Measurements from ENCODE around the gene KCNMB1. TPM values are rescaled to one million over a fixed set of nuclear protein-coding genes. Genes with fewer than 3 reads are reported as not detected.

Gene KCNMB1
- total RNA-seq, 1 donor from 2014 or later, result not detected

- no peaks in the 10 kb centered on the region for H3K4me1 Mint-ChIP-seq
- no peak overlapping the region for H3K4me3 Mint-ChIP-seq
- peaks cover 3% of the 10 kb centered on the region for H3K36me3 Mint-ChIP-seq (ENCODE audit: low read depth)
- no peak overlapping the region for H3K27ac Mint-ChIP-seq (ENCODE audit: unreplicated experiment)
- H3K27me3 Mint-ChIP-seq (ENCODE audit: low read depth), result peaks cover 10% of the 10 kb centered on the region
- DNase-seq (ENCODE audit: low read depth, low spot score), result no peak
- TF ChIP-seq, protein P1, sequence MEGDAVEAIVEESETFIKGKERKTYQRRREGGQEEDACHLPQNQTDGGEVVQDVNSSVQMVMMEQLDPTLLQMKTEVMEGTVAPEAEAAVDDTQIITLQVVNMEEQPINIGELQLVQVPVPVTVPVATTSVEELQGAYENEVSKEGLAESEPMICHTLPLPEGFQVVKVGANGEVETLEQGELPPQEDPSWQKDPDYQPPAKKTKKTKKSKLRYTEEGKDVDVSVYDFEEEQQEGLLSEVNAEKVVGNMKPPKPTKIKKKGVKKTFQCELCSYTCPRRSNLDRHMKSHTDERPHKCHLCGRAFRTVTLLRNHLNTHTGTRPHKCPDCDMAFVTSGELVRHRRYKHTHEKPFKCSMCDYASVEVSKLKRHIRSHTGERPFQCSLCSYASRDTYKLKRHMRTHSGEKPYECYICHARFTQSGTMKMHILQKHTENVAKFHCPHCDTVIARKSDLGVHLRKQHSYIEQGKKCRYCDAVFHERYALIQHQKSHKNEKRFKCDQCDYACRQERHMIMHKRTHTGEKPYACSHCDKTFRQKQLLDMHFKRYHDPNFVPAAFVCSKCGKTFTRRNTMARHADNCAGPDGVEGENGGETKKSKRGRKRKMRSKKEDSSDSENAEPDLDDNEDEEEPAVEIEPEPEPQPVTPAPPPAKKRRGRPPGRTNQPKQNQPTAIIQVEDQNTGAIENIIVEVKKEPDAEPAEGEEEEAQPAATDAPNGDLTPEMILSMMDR (conservative IDR thresholded peaks at IDR 0.05), result no peak
- H3K9me3 Mint-ChIP-seq, result peaks cover 13% of the 10 kb centered on the region
Observed at GRCh38 chr5:170345971-170346370, 43.2 kb downstream of the KCNMB1 start.

DNA sequence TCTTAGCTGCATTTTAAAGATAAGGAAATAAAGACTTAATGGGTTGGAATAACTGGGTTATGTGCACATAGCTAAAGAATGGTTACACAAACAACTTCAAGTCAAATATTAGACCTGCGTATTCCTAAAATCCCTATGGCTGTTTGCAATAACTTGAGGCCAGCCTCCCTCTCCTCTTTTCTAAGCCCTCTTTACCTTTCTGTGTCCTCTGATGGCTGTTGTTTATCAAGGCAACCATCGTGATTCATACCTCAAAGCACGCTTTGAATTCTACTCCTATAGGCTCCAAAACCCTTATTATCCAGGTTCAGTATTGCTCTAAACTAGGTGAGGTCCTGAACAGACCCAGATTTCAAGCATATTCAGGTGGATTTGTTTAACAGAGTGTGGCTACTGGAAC, 46.0 kb downstream of the KCNMB1 start:
- Mint-ChIP-seq H3K4me3 (no peak overlapping the region), H3K36me3 (ENCODE audit: low read depth) (peaks cover 3% of the 10 kb centered on the region), H3K27ac (ENCODE audit: unreplicated experiment) (no peak overlapping the region), H3K4me1 (peaks cover 5% of the 10 kb centered on the region), H3K9me3 (peaks cover 13% of the 10 kb centered on the region), H3K27me3 (ENCODE audit: low read depth) (no peaks in the 10 kb centered on the region)
- TF ChIP-seq, protein P1 (conservative IDR thresholded peaks at IDR 0.05), result no peak
- DNase-seq (ENCODE audit: low read depth, low spot score), result no peak

- TF ChIP-seq, protein P1 (conservative IDR thresholded peaks at IDR 0.05), result no peak
- Mint-ChIP-seq H3K36me3 (ENCODE audit: low read depth) (peaks cover 3% of the 10 kb centered on the region), H3K4me1 (peaks cover 5% of the 10 kb centered on the region), H3K27me3 (ENCODE audit: low read depth) (no peaks in the 10 kb centered on the region), H3K9me3 (peaks cover 13% of the 10 kb centered on the region), H3K4me3 (no peak overlapping the region), H3K27ac (ENCODE audit: unreplicated experiment) (no peak overlapping the region)
- DNase-seq (ENCODE audit: low read depth, low spot score), result no peak
Observed at GRCh38 chr5:170342153-170342725, 46.9 kb downstream of the KCNMB1 start.

GRCh38 chr5:170341545-170341944, 47.6 kb downstream of the KCNMB1 start:
- Mint-ChIP-seq H3K9me3 (peaks cover 13% of the 10 kb centered on the region), H3K27ac (ENCODE audit: unreplicated experiment) (no peak overlapping the region), H3K36me3 (ENCODE audit: low read depth) (peaks cover 3% of the 10 kb centered on the region), H3K27me3 (ENCODE audit: low read depth) (no peaks in the 10 kb centered on the region), H3K4me3 (no peak overlapping the region), H3K4me1 (peaks cover 5% of the 10 kb centered on the region)
- TF ChIP-seq, protein P1 (conservative IDR thresholded peaks at IDR 0.05), result no peak
- no peak for DNase-seq (ENCODE audit: low read depth, low spot score)

GRCh38 chr5:170339780-170340167, 49.4 kb downstream of the KCNMB1 start:
- no peak for DNase-seq (ENCODE audit: low read depth, low spot score)
- no peak overlapping the region for H3K27ac Mint-ChIP-seq (ENCODE audit: unreplicated experiment)
- H3K4me1 Mint-ChIP-seq, result peaks cover 7% of the 10 kb centered on the region
- no peak overlapping the region for H3K4me3 Mint-ChIP-seq
- H3K36me3 Mint-ChIP-seq (ENCODE audit: low read depth), result peaks cover 3% of the 10 kb centered on the region
- H3K27me3 Mint-ChIP-seq (ENCODE audit: low read depth), result no peaks in the 10 kb centered on the region
- TF ChIP-seq, protein P1 (conservative IDR thresholded peaks at IDR 0.05), result no peak
- peaks cover 8% of the 10 kb centered on the region for H3K9me3 Mint-ChIP-seq

All from neural crest cell (in vitro differentiated cells).